ENCODE measurements around the gene COL23A1. TPM values are rescaled to one million over a fixed set of nuclear protein-coding genes. Genes with fewer than 3 reads are reported as not detected.

Gene COL23A1
- total RNA-seq, 1 experiment from 2014 or later = not detected

- H3K27ac ChIP-seq = no peak overlapping the region
These were observed 238.2 kb downstream of the COL23A1 start for GRCh38 chr5:178352035-178352349.

DNA sequence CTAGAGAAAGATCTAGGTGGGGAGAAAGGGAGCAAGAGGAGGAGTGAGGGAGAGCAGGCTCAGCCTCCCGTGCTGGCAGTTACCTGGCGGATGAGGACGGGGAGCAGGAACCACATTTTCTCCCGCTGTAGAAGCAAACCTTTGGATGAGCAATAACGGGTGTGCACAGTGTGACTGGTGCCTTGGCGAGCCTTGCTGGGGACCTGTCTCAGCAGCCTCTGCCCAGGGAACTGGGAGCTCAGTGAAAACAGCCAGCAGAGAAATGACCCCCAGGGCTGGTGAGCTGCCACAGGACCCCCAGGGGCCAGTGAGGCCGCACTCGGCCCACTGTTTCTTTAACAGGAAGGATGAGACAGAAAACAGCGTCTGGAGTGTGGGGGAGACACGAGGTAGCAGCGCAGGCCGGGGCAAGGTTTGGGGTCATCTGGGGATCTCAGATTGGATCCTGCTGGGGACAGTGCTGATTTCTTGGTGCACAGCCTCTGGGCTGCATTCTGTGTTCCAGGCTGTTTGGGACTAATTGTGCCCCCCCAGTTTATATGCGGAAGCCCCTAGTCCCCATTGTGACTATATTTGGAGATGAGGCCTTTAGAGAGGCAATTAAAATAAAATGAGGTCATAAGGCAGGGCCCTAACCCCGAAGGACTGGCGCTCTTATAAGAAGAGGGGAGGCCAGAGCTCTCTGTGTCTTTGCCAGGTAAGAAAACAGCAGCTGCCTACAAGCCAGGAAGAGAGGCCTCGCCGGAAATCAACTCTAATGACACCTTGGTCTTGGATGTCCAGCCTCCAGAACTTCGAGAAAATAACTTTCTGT is 238.8 kb downstream of the COL23A1 start:
- DNase-seq = no peak
- H3K4me1 ChIP-seq = no peaks in the 10 kb centered on the region

More at GRCh38 chr5:178352035-178352349, 238.2 kb downstream of the COL23A1 start:
- no peak for DNase-seq
- Histone ChIP-seq H3K9me3 (replicated peaks) (no peaks in the 10 kb centered on the region), H3K36me3 (no peaks in the 10 kb centered on the region), H3K4me1 (no peaks in the 10 kb centered on the region), H3K4me3 (no peak overlapping the region), H3K27me3 (no peaks in the 10 kb centered on the region)

GRCh38 chr5:178350361-178351220 is 239.6 kb downstream of the COL23A1 start:
- Histone ChIP-seq H3K4me1 (no peaks in the 10 kb centered on the region), H3K27me3 (no peaks in the 10 kb centered on the region), H3K9me3 (replicated peaks) (no peaks in the 10 kb centered on the region), H3K36me3 (no peaks in the 10 kb centered on the region), H3K27ac (no peak overlapping the region), H3K4me3 (no peak overlapping the region)
- no peak for DNase-seq

More for the DNA sequence above, 238.8 kb downstream of the COL23A1 start:
- Histone ChIP-seq H3K9me3 (replicated peaks) (no peaks in the 10 kb centered on the region), H3K4me3 (no peak overlapping the region), H3K27ac (no peak overlapping the region), H3K27me3 (no peaks in the 10 kb centered on the region), H3K36me3 (no peaks in the 10 kb centered on the region)

GRCh38 chr5:178349625-178350353 is 240.4 kb downstream of the COL23A1 start:
- Histone ChIP-seq H3K4me1 (no peaks in the 10 kb centered on the region), H3K9me3 (replicated peaks) (no peaks in the 10 kb centered on the region), H3K36me3 (no peaks in the 10 kb centered on the region), H3K4me3 (no peak overlapping the region), H3K27me3 (no peaks in the 10 kb centered on the region), H3K27ac (no peak overlapping the region)
- DNase-seq = no peak

DNA sequence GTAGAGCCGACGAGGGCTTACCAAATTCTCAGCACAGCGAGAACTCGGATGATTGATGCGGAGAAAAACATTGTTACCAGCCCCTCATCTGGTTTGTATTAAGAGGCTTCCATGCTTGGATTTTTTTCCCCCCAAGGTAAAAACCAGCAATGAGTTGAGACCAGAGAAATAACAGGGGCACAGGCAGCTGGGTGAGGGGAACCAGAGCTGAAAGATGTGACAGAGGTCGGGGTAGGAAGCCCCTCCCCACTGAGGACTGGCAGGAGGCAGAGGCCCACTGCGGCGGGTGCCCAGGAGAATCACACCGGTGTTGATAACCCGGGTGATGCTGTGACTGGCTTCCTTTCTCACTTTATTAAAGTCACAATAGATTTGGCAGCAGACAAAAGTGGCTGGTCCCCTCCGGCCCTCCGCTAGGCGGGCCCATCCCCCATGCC is 241.1 kb downstream of the COL23A1 start:
- Histone ChIP-seq H3K4me3 (no peak overlapping the region), H3K4me1 (no peaks in the 10 kb centered on the region), H3K27ac (no peak overlapping the region), H3K9me3 (replicated peaks) (no peaks in the 10 kb centered on the region), H3K27me3 (no peaks in the 10 kb centered on the region), H3K36me3 (no peaks in the 10 kb centered on the region)
- no peak for DNase-seq

GRCh38 chr5:178348356-178349074 is 241.7 kb downstream of the COL23A1 start:
- DNase-seq = no peak
- Histone ChIP-seq H3K27ac (no peak overlapping the region), H3K36me3 (no peaks in the 10 kb centered on the region), H3K4me1 (no peaks in the 10 kb centered on the region), H3K9me3 (replicated peaks) (no peaks in the 10 kb centered on the region), H3K4me3 (no peak overlapping the region), H3K27me3 (no peaks in the 10 kb centered on the region)

DNA sequence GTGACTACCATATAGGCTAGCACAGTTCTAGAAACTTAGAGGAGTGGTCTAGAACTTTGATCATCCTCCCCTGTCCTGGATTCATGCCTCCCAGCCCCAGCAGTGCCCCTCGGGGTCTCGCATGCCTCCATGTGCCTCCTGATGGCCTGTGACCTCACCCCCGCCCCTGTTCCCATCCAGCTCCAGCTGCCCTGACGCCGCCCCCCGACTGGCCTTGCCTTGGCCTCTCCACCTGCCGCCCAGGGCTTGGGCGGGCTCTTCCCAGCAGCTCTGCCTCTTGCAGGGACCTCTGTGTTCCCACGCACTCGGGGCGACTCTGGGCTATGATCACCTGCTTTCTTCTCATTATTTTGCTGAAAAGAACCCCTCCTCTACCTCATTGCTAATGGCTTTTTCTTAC is 242.2 kb downstream of the COL23A1 start:
- no peaks in the 10 kb centered on the region for H3K36me3 ChIP-seq
- no peak overlapping the region for H3K27ac ChIP-seq
- no peak for DNase-seq
- no peak overlapping the region for H3K4me3 ChIP-seq
- H3K27me3 ChIP-seq = no peaks in the 10 kb centered on the region
- no peaks in the 10 kb centered on the region for H3K9me3 ChIP-seq (replicated peaks)
- H3K4me1 ChIP-seq = no peaks in the 10 kb centered on the region

DNA sequence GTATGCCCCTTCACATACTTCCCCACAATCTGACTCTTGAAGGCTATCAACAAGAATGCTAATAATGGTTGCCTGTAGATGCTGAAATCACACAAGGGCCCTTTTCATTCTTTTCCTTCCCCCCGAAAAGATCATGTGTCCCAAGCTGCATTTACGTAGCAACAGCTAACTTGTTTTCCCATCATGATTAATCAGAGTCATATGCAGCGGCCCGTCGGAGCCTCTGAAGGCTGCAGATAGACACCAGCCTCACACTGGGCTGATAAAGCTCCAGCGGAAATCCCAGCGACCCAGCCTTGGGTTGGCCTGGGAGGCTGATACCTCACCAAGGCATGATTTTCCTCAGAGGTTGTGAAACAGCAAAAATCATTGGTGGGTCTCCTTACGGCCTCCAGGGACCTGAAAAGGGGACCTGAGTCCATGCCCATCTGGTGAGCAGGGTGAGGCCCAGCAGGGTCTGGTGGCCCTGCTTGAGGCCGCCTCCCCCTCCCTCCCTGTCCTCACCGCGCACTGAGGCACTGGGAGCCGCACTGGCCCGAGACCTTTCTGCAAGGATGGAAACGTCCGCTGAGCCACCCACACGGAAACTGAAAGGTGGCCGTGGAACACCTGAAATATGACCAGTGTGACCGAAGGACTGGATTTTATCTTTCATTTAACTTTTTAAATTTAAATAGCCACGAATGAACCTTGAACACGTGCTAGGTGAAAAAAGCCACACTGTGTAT is 243.4 kb downstream of the COL23A1 start:
- H3K4me1 ChIP-seq = no peaks in the 10 kb centered on the region
- no peaks in the 10 kb centered on the region for H3K9me3 ChIP-seq (replicated peaks)
- no peak overlapping the region for H3K4me3 ChIP-seq
- no peak for DNase-seq
- no peaks in the 10 kb centered on the region for H3K36me3 ChIP-seq
- H3K27me3 ChIP-seq = 0 out of 2 replicates have a peak, but pooled peaks cover 3% of the 10 kb centered on the region
- no peak overlapping the region for H3K27ac ChIP-seq

DNA sequence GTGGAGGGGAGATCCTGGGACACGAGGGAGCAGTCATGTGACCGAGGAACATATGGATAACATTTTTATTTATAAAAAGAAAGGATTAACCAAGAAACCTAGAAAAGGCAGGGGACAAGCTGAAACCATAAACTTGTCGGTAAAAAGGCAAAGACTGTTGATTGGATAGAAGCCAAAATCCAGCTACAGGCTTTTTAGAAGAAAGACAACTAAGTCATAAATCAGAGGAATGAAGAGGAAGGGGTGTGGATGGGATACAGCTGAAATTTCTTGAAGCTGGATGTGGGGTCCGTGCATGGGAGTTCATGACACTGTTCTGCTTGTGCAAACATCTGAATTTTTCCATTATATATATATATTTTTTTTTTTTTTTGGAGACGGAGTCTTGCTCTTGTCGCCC is 246.9 kb downstream of the COL23A1 start:
- no peaks in the 10 kb centered on the region for H3K4me1 ChIP-seq
- no peaks in the 10 kb centered on the region for H3K36me3 ChIP-seq
- peaks cover 12% of the 10 kb centered on the region; the same call in 1 of the 2 replicates for H3K27me3 ChIP-seq
- no peak for DNase-seq
- no peak overlapping the region for H3K4me3 ChIP-seq
- H3K9me3 ChIP-seq (replicated peaks) = no peaks in the 10 kb centered on the region
- H3K27ac ChIP-seq = no peak overlapping the region

DNA sequence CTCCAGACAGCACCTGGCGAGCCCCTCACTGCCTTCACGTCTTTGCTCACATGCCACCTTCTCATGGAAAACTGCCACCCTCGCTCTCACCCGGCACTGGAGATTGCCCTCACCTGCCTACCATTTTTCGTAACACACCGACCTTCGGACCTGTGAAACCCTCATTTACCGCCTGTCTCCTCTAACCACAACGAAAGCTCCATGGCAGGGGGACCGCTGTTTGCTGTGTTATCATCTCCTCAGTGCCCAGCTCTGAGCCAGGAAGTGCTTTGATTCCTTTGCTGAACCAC is 248.4 kb downstream of the COL23A1 start:
- DNase-seq = no peak
- H3K9me3 ChIP-seq (replicated peaks) = no peaks in the 10 kb centered on the region
- no peak overlapping the region for H3K4me3 ChIP-seq
- H3K36me3 ChIP-seq = no peaks in the 10 kb centered on the region
- peaks cover 12% of the 10 kb centered on the region; the same call in 1 of the 2 replicates for H3K27me3 ChIP-seq
- no peak overlapping the region for H3K27ac ChIP-seq
- no peaks in the 10 kb centered on the region for H3K4me1 ChIP-seq

DNA sequence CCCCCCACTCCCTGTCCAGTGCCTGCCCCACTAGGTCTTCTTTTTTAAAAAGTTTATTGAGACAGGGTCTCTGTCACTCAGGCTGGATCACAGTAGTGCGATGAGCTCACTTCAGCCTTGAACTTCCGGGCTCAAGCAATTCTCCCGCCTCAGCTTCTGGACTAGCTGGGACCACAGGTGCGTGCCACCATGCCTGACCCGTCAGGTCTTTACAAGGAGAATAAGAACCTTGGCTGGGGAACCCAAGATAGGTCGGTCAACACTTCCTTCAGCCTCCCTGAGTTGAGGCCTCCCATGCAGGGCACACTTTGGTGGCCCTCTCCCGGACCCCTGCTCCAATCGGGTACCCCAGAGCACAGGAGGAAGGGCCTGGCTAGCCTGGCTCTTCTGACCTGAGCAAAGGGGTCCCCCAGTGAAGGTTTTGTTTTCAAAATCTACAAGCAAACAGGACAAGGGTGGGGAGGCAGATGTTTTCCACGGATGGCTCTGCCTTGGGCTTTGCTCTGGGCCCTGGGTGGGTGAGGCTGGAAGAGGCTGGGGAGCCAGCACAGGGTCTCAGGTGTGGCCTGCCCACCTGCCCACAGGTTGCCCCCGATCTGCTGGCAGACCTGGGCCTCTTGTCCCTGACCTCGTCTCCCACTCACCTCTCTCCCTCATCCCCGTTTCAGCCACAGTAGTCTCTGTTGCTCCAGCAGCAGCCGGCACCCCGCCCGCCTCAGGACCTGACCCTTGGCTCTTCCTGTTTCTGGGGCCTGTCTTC is 248.9 kb downstream of the COL23A1 start:
- no peaks in the 10 kb centered on the region for H3K9me3 ChIP-seq (replicated peaks)
- H3K4me3 ChIP-seq = no peak overlapping the region
- H3K36me3 ChIP-seq = no peaks in the 10 kb centered on the region
- H3K4me1 ChIP-seq = no peaks in the 10 kb centered on the region
- H3K27ac ChIP-seq = no peak overlapping the region
- peaks cover 12% of the 10 kb centered on the region; the same call in 1 of the 2 replicates for H3K27me3 ChIP-seq
- no peak for DNase-seq

DNA sequence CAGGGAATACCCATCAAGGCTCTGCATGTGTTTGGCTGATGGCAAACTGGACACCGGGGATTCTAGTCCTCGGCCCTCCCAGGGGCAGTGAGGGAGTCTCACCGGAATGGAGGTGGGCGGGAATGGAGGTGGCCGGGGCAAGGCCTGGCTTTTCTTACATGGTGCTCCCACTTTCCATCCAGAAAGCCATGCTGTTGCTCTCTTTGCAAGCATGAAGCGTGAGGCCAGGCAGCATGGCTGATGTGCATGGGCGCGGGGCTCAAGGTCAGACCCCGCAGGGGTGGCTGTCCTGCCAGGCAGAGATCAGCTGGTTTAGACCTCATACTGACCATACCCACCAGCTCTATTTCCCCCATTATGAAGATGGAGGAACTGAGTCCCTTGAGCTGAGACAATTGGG is 249.6 kb downstream of the COL23A1 start:
- H3K4me3 ChIP-seq = no peak overlapping the region
- H3K27ac ChIP-seq = no peak overlapping the region
- no peaks in the 10 kb centered on the region for H3K4me1 ChIP-seq
- no peaks in the 10 kb centered on the region for H3K9me3 ChIP-seq (replicated peaks)
- no peak for DNase-seq
- H3K36me3 ChIP-seq = no peaks in the 10 kb centered on the region
- H3K27me3 ChIP-seq = peaks cover 12% of the 10 kb centered on the region; the same call in 1 of the 2 replicates

GRCh38 chr5:178340187-178340586 is 250.0 kb downstream of the COL23A1 start:
- Histone ChIP-seq H3K36me3 (no peaks in the 10 kb centered on the region), H3K4me3 (no peak overlapping the region), H3K9me3 (replicated peaks) (no peaks in the 10 kb centered on the region), H3K27ac (no peak overlapping the region), H3K27me3 (peaks cover 12% of the 10 kb centered on the region; the same call in 1 of the 2 replicates), H3K4me1 (no peaks in the 10 kb centered on the region)
- no peak for DNase-seq
